HS-27A (cell line): ENCODE results near the gene NAALAD2.

Source experiments
- DNase-seq: peaks from one replicate; pipeline ENCODE4 v3.0.0-alpha.2; 2012; ENCODE audit warnings: low read depth, missing footprints

NAALAD2 gene

DNA sequence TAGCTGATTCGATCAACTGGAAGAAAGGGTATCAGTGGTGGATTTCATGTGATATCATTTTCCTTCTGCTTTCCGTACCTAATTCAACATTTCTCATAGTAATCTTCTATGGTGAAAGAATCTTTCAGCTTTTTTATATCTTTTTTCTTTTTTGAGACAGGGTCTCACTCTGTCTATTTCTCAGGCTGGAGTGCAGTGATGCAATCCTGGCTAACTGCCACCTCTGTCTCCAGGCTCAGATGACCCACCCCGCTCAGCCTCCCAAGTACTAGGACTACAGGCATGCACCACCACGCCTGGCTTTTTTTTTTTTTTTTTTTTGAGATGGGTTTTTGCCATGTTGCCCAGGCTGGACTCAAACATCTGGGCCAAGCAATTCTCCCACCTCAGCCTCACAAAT, 107.0 kb downstream of the NAALAD2 start:
- no peak for DNase-seq
